Caco-2 (cell line): ENCODE measurements around the gene RARRES1. TPM values are rescaled to one million over a fixed set of nuclear protein-coding genes. Genes with fewer than 3 reads are reported as not detected.

ENCODE experiments used
- BruUV-seq: library from RNA; stranded (reverse); fragments of 400-500 nt; replicated peaks from 2 replicates; lab custom pipeline; 2021; lab: Mats Ljungman, UMichigan
- CTCF ChIA-PET: fragments of 300-600 bp; sonication (Branson Sonifier 250); formaldehyde crosslinking; loops from one replicate; lab custom pipeline; 2022; ENCODE audit warnings: antibody characterized with exemption; lab: Charles Lee
- POLR2A ChIA-PET: fragments of 300-600 bp; sonication (Branson Sonifier 250); formaldehyde crosslinking; loops from one replicate; lab custom pipeline; 2022; ENCODE audit warnings: antibody characterized with exemption; lab: Charles Lee
- DNase-seq, 2 experiments: peaks; one replicate each; pipeline versions ENCODE4 v3.0.0 to v3.0.0-alpha.2; 2020 to 2022
- H3K27me3 ChIP-seq: replicated peaks from 2 replicates; pipeline ENCODE4 v1.6.0; 2011; ENCODE audit warnings: low read length; ENCODE audit not compliant: control insufficient read depth, insufficient read depth
- H3K36me3 ChIP-seq: 2 replicates; pipeline ENCODE4 v1.5.1; 2011; ENCODE audit warnings: low read length; ENCODE audit not compliant: control insufficient read depth, insufficient read depth
- H3K4me1 ChIP-seq: fragments of 250-450 bp; sonication (Bioruptor Pico); 2 replicates; pipeline ENCODE4 v1.5.1; 2020; ENCODE audit warnings: mild to moderate bottlenecking
- H3K4me3 ChIP-seq: 2 replicates; pipeline ENCODE4 v1.5.1; 2011; ENCODE audit warnings: low read depth, mild to moderate bottlenecking, control low read depth, low read length
- H3K9me3 ChIP-seq: fragments of 250-450 bp; sonication (Bioruptor Pico); 2 replicates; pipeline ENCODE4 v1.5.1; 2020; ENCODE audit warnings: mild to moderate bottlenecking, moderate library complexity
- H3K27ac Mint-ChIP-seq: one replicate; pipeline ENCODE4 v1.8.0; 2022; ENCODE audit warnings: mixed read lengths; ENCODE audit not compliant: unreplicated experiment
- H3K27me3 Mint-ChIP-seq: one replicate; pipeline ENCODE4 v1.8.0; 2022; ENCODE audit warnings: mixed read lengths; ENCODE audit not compliant: insufficient read depth, unreplicated experiment
- H3K36me3 Mint-ChIP-seq: one replicate; pipeline ENCODE4 v1.8.0; 2022; ENCODE audit warnings: mild to moderate bottlenecking, mixed read lengths; ENCODE audit not compliant: insufficient read depth, unreplicated experiment
- H3K4me1 Mint-ChIP-seq: one replicate; pipeline ENCODE4 v1.8.0; 2022; ENCODE audit warnings: low read depth, mixed read lengths; ENCODE audit not compliant: unreplicated experiment
- H3K4me3 Mint-ChIP-seq: one replicate; pipeline ENCODE4 v1.8.0; 2022; ENCODE audit warnings: mild to moderate bottlenecking, moderate library complexity, mixed read lengths; ENCODE audit not compliant: unreplicated experiment
- H3K9me3 Mint-ChIP-seq: one replicate; pipeline ENCODE4 v1.8.0; 2022; ENCODE audit warnings: mixed read lengths; ENCODE audit not compliant: unreplicated experiment
- CTCF ChIP-seq, 2 experiments: fragments of 200-600 bp in 1 of 2; IDR thresholded peaks; 1 replicate in 1 of 2; 2 replicates in 1 of 2; pipeline versions ENCODE4 v1.5.1 to v1.8.0; 2011 to 2022; ENCODE audit warnings: antibody characterized with exemption in 1 of 2, control low read depth in 1 of 2, inconsistent platforms in 1 of 2, low read depth in 1 of 2, low read length in 1 of 2, mild to moderate bottlenecking in 1 of 2, moderate library complexity in 1 of 2; ENCODE audit not compliant: insufficient read depth in 1 of 2, severe bottlenecking in 1 of 2, unreplicated experiment in 1 of 2
- intact Hi-C: fragments of 100-400 bp; cut with micrococcal nuclease; formaldehyde crosslinking; loops from one replicate; pipeline ENCODE4 v1.10.0; 2022; ENCODE audit not compliant: unreplicated experiment
- total RNA-seq: library from RNA; stranded (reverse); gene quantifications from 2 replicates; pipeline ENCODE4 v1.2.3, GENCODE V29; 2022

Gene RARRES1
- total RNA-seq, 1 experiment from 2014 or later, result 9.0 TPM

- DNase-seq, result no peak
- Histone ChIP-seq H3K36me3 (no peaks in the 10 kb centered on the region; the same call in 1 of the 2 replicates), H3K4me3 (no peak overlapping the region), H3K4me1 (no peaks in the 10 kb centered on the region), H3K27me3 (no peaks in the 10 kb centered on the region), H3K9me3 (no peaks in the 10 kb centered on the region)
- POLR2A ChIA-PET, result no interaction called here
- no peak overlapping the region for H3K27ac Mint-ChIP-seq
- H3K4me3 Mint-ChIP-seq, result no peak overlapping the region
- H3K9me3 Mint-ChIP-seq, result no peaks in the 10 kb centered on the region
- H3K36me3 Mint-ChIP-seq, result no peaks in the 10 kb centered on the region
- no peak for TF ChIP-seq CTCF (IDR thresholded peaks at IDR 0.05; ENCODE audit: insufficient read depth in 1 of 2, low read depth in 1 of 2, low read length in 1 of 2, severe bottlenecking in 1 of 2, unreplicated experiment in 1 of 2)
- H3K27me3 Mint-ChIP-seq, result no peaks in the 10 kb centered on the region
- H3K4me1 Mint-ChIP-seq, result no peaks in the 10 kb centered on the region
- CTCF ChIA-PET, result no interaction called here
- no TSS peak for BruUV-seq
- intact Hi-C loops, result no loop called here
Measured at GRCh38 chr3:158739661-158740060, 7.4 kb upstream of the RARRES1 start.

- ChIA-PET CTCF (no interaction called here), POLR2A (no interaction called here)
- no peaks in the 10 kb centered on the region for H3K9me3 ChIP-seq
- H3K4me3 ChIP-seq, result no peak overlapping the region
- Mint-ChIP-seq H3K27me3 (no peaks in the 10 kb centered on the region), H3K4me3 (no peak overlapping the region), H3K27ac (no peak overlapping the region), H3K4me1 (no peaks in the 10 kb centered on the region), H3K9me3 (no peaks in the 10 kb centered on the region), H3K36me3 (no peaks in the 10 kb centered on the region)
- no peak for DNase-seq
- H3K27me3 ChIP-seq, result no peaks in the 10 kb centered on the region
- TF ChIP-seq CTCF (IDR thresholded peaks at IDR 0.05; ENCODE audit: insufficient read depth in 1 of 2, low read depth in 1 of 2, low read length in 1 of 2, severe bottlenecking in 1 of 2, unreplicated experiment in 1 of 2), result no peak
- no peaks in the 10 kb centered on the region for H3K4me1 ChIP-seq
- H3K36me3 ChIP-seq, result no peaks in the 10 kb centered on the region; the same call in 1 of the 2 replicates
- intact Hi-C loops, result no loop called here
- BruUV-seq, result no TSS peak
Measured at GRCh38 chr3:158739078-158739477, 6.8 kb upstream of the RARRES1 start.

DNA sequence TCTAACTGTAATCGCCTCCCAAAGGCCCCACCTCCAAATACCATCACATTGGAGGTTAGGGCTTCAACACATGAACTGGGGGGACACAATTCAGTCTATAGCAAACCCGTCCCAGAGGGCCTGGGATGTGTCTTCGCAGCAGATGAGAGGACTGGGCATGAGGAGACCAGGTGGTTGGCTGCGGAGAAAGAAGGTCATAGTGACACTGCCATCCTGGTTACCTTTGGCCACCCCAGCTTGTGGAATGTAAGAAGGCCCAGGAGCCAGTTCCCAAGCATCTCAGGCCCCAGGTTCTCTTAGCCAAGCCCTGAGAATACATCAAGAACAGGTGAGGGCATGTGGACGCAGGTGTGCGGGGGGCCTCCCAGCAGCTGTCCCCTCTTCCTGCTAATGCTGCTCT is 6.4 kb upstream of the RARRES1 start:
- Mint-ChIP-seq H3K9me3 (no peaks in the 10 kb centered on the region), H3K36me3 (no peaks in the 10 kb centered on the region), H3K4me3 (no peak overlapping the region), H3K27me3 (no peaks in the 10 kb centered on the region), H3K4me1 (no peaks in the 10 kb centered on the region), H3K27ac (no peak overlapping the region)
- no peak overlapping the region for H3K4me3 ChIP-seq
- H3K36me3 ChIP-seq, result no peaks in the 10 kb centered on the region; the same call in 1 of the 2 replicates
- BruUV-seq, result no TSS peak
- ChIA-PET POLR2A (no interaction called here), CTCF (no interaction called here)
- no peaks in the 10 kb centered on the region for H3K4me1 ChIP-seq
- DNase-seq, result no peak
- intact Hi-C loops, result no loop called here
- no peak for TF ChIP-seq CTCF (IDR thresholded peaks at IDR 0.05; ENCODE audit: insufficient read depth in 1 of 2, low read depth in 1 of 2, low read length in 1 of 2, severe bottlenecking in 1 of 2, unreplicated experiment in 1 of 2)
- no peaks in the 10 kb centered on the region for H3K9me3 ChIP-seq
- H3K27me3 ChIP-seq, result no peaks in the 10 kb centered on the region
